KOPT-K1 (cell line): ENCODE measurements around the gene SLC35A2.

ENCODE experiments used
- H3K27ac ChIP-seq: fragments of 200-600 bp; sonication (generic); 2 replicates; pipeline ENCODE4 v1.5.1; 2016; ENCODE audit warnings: antibody characterized with exemption, mild to moderate bottlenecking, low read depth, low read length; ENCODE audit not compliant: poor library complexity, severe bottlenecking
- H3K36me3 ChIP-seq: fragments of 200-600 bp; sonication (generic); 2 replicates; pipeline ENCODE4 v1.5.1; 2017; ENCODE audit warnings: antibody characterized with exemption, mild to moderate bottlenecking, low read length, moderate library complexity; ENCODE audit not compliant: insufficient read depth
- H3K9me3 ChIP-seq: fragments of 200-600 bp; sonication (generic); 2 replicates; pipeline ENCODE4 v1.5.1; 2017; ENCODE audit warnings: antibody characterized with exemption, low read length, mild to moderate bottlenecking; ENCODE audit not compliant: insufficient read depth, poor library complexity, severe bottlenecking

SLC35A2 gene

GRCh38 chrX:48917139-48918001 lies 5.9 kb upstream of the SLC35A2 start:
- H3K27ac ChIP-seq = peak overlapping the region; percentile 47
- peaks cover 19% of the 10 kb centered on the region; the same call in 1 of the 2 replicates for H3K36me3 ChIP-seq
- no peaks in the 10 kb centered on the region for H3K9me3 ChIP-seq

- peaks cover 19% of the 10 kb centered on the region; the same call in 1 of the 2 replicates for H3K36me3 ChIP-seq
- no peaks in the 10 kb centered on the region for H3K9me3 ChIP-seq
- no peak overlapping the region for H3K27ac ChIP-seq
These were observed 3.4 kb upstream of the SLC35A2 start for GRCh38 chrX:48914593-48915493.

GRCh38 chrX:48913605-48914366 lies 2.3 kb upstream of the SLC35A2 start:
- Histone ChIP-seq H3K27ac (no peak overlapping the region), H3K36me3 (peaks cover 19% of the 10 kb centered on the region; the same call in 1 of the 2 replicates)

GRCh38 chrX:48910926-48911411 lies 477 bp downstream of the SLC35A2 start:
- H3K27ac ChIP-seq = peak overlapping the region; percentile 78
- no peaks in the 10 kb centered on the region for H3K9me3 ChIP-seq
- H3K36me3 ChIP-seq = peaks cover 27% of the 10 kb centered on the region; the same call in 1 of the 2 replicates

More at GRCh38 chrX:48913605-48914366, 2.3 kb upstream of the SLC35A2 start:
- no peaks in the 10 kb centered on the region for H3K9me3 ChIP-seq

GRCh38 chrX:48909703-48910294 lies 1.6 kb downstream of the SLC35A2 start:
- H3K9me3 ChIP-seq = no peaks in the 10 kb centered on the region
- peaks cover 30% of the 10 kb centered on the region; the same call in 1 of the 2 replicates for H3K36me3 ChIP-seq

GRCh38 chrX:48908600-48908999 lies 2.8 kb downstream of the SLC35A2 start:
- peaks cover 32% of the 10 kb centered on the region for H3K36me3 ChIP-seq
- H3K27ac ChIP-seq = no peak overlapping the region
- no peaks in the 10 kb centered on the region for H3K9me3 ChIP-seq

More at GRCh38 chrX:48909703-48910294, 1.6 kb downstream of the SLC35A2 start:
- H3K27ac ChIP-seq = no peak overlapping the region

- H3K9me3 ChIP-seq = no peaks in the 10 kb centered on the region
- peaks cover 60% of the 10 kb centered on the region for H3K36me3 ChIP-seq
- H3K27ac ChIP-seq = no peak overlapping the region
These were observed 6.2 kb downstream of the SLC35A2 start for GRCh38 chrX:48905090-48905790.

- Histone ChIP-seq H3K27ac (no peak overlapping the region), H3K36me3 (peaks cover 62% of the 10 kb centered on the region), H3K9me3 (no peaks in the 10 kb centered on the region)
These were observed 6.8 kb downstream of the SLC35A2 start for GRCh38 chrX:48904626-48905025.

- no peak overlapping the region for H3K27ac ChIP-seq
- H3K36me3 ChIP-seq = peaks cover 66% of the 10 kb centered on the region
- no peaks in the 10 kb centered on the region for H3K9me3 ChIP-seq
These were observed 7.3 kb downstream of the SLC35A2 start for GRCh38 chrX:48904180-48904579.

- H3K27ac ChIP-seq = no peak overlapping the region
- H3K36me3 ChIP-seq = peaks cover 68% of the 10 kb centered on the region
- H3K9me3 ChIP-seq = no peaks in the 10 kb centered on the region
These were observed 8.2 kb downstream of the SLC35A2 start for GRCh38 chrX:48903290-48903689.

GRCh38 chrX:48902776-48903175 lies 8.7 kb downstream of the SLC35A2 start:
- Histone ChIP-seq H3K27ac (no peak overlapping the region), H3K9me3 (no peaks in the 10 kb centered on the region), H3K36me3 (peaks cover 68% of the 10 kb centered on the region)

GRCh38 chrX:48902135-48902534 lies 9.3 kb downstream of the SLC35A2 start:
- Histone ChIP-seq H3K9me3 (no peaks in the 10 kb centered on the region), H3K36me3 (peaks cover 68% of the 10 kb centered on the region)

GRCh38 chrX:48901069-48901468 lies 10.4 kb downstream of the SLC35A2 start:
- H3K27ac ChIP-seq = no peak overlapping the region
- no peaks in the 10 kb centered on the region for H3K9me3 ChIP-seq
- peaks cover 60% of the 10 kb centered on the region for H3K36me3 ChIP-seq

More at GRCh38 chrX:48902135-48902534, 9.3 kb downstream of the SLC35A2 start:
- no peak overlapping the region for H3K27ac ChIP-seq

- no peak overlapping the region for H3K27ac ChIP-seq
- H3K36me3 ChIP-seq = peaks cover 47% of the 10 kb centered on the region
- no peaks in the 10 kb centered on the region for H3K9me3 ChIP-seq
These were observed 12.4 kb downstream of the SLC35A2 start for GRCh38 chrX:48899078-48899410.
